Measurements from ENCODE around the gene MRC2.
A peak's percentile ranks its signal among the peaks of the same experiment; 100 is the strongest.

The MRC2 gene

DNA sequence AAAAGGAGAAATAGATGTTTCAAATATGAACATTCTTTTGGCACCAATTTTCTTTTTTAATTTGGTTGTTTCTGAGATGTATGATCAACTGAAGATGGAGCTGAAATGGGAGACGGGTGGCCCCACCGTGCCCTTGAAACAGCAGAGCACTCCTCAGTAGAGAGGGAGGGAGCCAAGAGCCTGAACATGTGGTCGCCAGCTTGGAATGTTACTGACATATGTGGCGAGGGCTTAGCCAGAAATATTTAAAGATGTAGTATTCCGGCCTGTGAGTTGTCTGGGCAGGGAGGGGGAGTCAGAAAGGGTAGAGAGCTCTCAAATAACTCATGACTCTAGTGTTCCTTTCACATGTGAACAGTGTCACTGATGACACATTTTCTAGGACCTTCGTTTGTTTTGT is 13.3 kb upstream of the MRC2 start:
- DNase-seq (ENCODE audit: low read depth), result peak; percentile 83

DNA sequence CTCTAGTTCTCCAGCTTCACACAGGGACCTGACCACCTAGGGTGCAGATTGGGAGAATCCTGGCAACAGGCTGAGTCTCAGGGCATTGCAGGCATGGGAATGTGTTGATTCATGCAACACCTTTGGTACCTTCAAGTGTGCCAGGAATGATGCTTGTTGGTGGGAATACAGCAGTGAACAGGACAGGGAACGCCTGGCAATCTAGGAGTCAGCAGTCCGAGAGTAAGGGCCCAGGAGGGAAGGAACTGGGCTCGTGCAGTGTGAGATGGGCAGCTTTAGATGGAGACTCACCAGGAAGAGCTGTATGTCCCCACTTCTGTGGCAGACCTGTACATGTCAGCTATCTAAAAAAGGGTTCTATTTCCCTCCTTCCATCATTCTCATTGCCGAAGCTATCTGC is 12.0 kb upstream of the MRC2 start:
- DNase-seq (ENCODE audit: low read depth), result no peak

DNA sequence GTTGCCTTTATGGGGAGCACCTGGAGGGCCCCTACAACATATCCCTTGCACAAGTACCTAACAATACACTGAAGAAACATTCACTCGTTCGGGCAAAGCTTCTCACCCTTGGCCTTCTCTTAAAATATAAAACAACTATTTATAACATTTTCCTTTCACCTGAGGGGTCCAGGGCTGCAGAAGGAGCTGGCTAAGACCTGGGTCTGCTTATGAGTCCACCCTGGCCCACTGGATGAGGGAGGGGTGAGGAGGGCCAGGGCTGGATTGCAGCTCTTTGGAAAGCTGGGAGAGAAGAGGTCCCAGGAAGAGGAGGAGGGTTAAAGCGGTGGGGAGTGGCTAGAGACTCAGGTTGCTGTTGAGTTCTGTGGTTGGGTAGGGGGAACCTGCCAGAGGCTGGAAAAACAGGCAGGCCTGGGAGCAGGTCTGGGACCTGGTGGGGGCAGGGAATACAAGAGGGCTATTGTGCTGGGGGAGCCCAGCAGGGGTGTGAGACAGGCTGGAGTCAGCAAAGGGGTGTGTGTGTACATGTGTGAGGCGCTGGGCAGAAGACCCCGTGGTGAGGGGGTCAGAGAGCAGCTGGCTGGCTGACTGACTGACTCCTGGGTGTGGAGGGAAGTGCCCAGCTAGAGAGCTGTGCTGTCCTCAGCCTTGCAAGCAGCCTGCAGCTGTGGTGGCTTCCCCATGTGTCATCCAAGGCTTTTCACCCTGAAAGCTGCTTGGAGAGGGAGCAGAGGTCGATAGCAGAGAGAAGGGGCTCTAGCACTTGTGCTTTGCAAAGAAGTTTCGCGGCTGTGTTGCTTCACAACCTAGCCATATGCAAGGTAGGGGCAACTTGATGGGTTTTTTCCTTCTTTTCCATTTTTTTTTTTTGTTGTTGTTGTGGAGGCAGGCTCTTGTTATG is 10.2 kb upstream of the MRC2 start:
- no peak for DNase-seq (ENCODE audit: low read depth)

DNA sequence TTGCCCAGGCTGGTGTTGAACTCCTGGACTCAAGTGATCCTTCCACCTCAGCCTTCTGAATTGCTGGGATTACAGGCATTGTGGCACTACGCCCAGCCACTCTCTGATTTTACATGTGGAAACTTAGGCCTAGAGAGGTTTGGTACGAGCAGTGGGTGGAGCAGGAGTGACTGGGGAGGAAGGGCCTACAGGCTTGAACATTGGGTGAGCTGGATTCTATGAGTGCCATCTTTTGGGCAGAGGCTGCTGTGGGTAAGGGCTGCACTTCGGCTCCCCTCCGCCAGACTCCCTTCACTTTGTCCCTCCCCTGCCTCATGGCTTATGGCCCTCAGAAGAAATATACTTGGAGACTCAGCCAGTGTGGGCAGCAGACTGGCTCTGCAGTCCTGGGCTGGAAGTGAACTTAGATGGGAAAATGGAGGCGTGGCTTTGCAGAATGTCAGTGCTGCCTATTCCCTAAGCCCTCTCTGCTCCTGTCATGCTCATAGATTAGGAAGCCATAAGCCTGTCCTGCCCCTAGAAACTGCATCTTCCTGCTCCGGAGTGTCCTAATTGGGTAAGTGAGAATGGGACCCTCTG is 9.5 kb upstream of the MRC2 start:
- DNase-seq (ENCODE audit: low read depth), result no peak

DNA sequence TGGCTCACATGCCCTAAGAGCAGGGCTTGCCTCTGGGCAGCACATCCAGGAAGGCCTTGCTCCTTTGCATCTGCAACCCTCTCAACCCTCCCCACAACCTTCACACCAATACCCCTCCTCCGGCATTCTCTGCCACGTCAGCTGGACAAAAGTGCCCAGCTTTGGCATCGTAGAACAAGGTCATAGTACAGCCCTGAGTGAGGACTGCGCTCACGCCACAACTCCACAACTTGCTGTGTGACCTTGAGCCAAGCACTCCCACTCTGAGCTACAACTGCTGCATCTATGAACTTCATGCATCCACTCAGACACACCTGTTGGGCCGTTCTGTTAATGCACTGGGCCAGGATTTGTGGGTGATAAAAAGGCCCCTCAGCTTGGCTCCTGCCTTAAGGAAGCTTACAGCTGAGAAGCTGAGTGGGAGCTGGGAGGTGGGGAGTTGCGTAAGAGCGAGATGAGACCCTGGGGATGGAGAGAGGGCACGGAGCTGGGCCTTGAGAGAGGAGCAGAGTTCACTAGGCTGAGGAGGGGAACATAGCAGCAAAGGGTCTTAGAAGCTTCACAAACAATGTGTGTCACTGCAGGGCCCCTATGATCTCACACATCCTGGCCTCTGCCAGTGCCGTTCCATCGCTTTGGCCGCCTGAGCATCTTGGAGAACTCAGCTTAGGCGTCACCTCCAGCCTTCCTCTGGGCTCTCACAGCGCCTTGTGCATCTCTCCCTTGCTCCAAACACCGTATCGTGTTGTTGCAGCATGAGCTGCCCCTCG is 8.6 kb upstream of the MRC2 start:
- DNase-seq (ENCODE audit: low read depth), result no peak

DNA sequence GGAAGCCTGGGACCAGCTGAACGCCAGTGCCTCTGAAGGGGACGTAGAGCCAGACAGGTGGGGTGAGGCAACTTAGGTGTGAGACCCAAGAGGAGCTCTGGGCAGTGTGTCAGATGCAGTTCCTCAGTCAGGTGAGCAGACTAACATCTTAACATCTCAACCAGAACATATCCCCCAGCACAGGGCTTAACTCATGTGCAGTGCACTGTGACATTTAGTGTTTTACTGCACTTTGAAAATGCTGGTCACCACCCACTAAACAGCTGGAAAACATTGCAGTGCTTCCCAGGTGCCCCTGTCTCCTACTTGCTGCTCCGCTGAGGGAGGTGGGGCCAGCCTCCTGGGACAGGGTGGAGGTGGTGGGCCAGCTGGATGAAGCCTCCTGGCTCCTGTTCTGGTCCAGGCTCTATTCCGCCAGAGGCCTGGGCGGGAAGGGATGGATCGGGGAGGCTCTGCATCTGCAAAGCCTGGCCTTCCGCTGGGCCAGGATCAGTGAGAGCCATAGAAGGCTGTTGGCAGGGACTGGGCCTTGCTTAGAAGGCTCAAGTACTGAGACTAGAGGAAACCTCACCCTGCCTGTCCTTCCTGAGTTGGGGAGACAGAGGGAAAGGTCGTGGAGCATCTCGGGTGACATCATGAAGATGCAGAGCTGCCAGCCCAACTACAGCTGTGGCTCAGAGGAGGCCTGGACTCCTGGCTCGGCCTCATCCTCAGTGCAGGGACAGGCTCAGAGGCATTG is 7.9 kb upstream of the MRC2 start:
- DNase-seq (ENCODE audit: low read depth), result no peak

DNA sequence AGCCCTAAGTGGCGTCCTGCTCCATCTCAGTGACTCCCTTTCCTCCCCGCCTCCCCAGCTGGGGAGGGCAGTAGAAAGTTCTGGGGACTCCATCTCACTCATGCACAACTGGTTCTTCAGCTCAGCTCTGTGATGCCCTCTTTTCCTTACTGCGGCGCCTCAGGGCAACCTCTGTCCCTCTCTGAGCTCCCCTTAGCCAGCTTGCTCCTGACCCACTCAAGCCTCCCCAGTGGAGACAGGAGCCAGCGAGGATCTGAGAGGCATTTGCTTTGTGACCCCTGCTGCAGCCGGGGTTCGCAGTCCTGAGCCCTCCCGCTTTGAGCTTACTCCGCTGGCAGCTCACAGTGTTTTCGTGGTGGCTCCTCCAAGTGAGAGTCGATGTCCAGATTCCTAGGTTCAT is 6.2 kb upstream of the MRC2 start:
- no peak for DNase-seq (ENCODE audit: low read depth)

DNA sequence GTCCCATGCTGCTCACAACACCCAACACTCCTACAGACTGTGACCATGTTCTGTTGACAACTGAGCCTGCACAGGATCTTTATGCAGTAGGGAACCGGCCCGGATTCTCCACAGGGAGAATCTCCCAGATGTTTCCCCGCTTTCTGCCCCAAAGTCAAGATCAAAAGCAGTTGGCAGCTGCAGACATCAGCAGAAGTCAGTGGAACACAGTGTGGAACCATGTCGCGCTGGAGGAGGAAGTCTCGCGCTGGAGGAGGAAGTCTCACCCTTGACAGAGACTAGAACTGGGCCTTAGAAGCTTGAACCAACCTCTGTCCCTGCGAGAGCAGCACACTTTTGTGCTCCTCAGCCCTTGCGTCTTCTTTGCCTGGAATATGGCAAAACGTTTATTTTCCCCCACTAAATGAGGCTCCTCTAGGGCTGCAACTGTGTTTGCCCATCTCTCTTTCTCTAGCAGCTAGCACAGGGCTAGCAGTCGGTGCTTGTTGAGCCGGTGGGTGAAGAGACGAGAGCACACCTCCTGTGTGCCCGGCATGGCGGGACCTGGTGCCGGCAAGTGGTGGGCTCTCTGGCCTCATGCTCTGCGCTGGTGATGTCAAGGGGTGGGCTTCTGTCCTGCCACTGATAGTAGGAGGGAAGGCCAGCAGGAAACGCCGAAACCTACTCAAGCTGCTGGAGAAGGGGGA is 2.1 kb upstream of the MRC2 start:
- DNase-seq (ENCODE audit: low read depth), result no peak

DNA sequence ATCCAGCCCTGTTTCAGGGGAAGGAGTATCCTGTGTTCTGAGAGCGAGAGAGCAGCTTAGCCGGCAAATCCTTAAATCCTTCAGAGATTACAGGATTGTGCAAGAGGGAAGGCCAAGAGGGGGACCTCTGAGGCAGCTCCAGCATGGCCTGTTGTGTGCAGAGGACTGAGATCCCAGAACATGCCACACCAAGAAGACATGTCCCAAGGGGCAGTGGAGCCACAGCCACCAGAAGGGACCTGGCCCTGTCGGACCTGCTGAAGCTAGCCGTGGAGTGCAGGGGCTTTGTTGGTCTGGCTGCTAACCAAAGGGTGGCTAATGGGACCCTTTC is 1.6 kb upstream of the MRC2 start:
- DNase-seq (ENCODE audit: low read depth), result no peak

DNA sequence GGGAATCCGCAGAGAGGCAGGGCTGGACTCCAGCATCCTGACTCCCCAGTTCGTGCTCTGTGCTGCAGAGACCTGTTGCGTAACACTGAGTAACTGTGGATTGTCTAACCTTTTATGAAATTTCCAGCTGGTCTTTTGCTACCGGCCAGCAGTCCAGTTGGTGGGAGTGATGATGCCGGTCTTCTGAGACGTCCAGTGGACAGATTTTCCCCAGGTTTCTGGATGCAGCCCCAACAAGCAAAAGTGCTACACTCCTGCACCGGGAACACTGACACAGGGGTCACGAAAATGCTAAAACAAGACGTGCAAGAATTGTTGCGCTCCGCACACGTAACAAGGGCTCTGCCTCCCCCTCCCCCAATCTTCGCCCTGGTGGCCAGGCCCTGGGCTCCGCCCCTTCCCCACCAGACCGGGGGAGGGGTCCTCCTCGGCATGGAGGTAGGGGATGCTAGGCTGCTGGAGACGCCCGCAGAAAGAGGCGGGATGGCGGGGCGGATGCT is 701 bp upstream of the MRC2 start:
- DNase-seq (ENCODE audit: low read depth), result peak; percentile 60

DNA sequence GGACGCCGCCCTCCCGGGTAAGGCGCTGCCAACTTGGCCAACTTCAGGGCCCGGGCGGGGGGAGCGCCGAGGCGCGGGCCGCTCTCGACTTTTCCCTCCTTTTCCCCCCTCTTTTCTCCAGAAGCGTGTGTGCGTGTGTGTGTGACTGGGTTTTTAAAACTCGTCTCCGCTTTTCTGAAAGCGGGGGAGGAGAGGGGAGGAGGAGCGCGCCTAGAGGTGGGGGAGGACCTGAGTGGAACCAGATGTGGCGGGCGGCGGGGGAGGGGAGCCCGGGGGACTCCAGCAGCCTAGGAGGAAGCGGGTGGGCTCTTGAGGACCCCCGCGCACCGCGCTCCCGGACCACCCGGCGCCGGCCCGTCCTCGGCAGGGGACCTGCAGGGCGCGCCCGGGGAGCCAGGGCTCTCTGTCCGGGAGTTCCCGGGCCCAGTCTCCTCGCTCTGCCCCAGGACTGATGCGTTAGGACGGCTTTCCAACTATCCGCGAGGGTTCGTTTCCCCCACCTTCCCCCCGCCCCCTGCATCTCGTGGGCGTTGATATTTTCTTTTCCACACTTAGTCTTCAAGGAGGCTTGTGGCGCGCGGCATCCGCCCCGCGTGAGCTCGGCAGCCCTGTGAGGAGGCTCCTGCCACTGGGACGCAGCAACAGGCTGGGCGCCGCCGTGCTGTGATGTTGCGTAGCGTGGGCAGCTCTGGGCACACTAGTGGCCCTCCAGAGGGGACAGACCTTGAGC is 599 bp downstream of the MRC2 start:
- no peak for DNase-seq (ENCODE audit: low read depth)

DNA sequence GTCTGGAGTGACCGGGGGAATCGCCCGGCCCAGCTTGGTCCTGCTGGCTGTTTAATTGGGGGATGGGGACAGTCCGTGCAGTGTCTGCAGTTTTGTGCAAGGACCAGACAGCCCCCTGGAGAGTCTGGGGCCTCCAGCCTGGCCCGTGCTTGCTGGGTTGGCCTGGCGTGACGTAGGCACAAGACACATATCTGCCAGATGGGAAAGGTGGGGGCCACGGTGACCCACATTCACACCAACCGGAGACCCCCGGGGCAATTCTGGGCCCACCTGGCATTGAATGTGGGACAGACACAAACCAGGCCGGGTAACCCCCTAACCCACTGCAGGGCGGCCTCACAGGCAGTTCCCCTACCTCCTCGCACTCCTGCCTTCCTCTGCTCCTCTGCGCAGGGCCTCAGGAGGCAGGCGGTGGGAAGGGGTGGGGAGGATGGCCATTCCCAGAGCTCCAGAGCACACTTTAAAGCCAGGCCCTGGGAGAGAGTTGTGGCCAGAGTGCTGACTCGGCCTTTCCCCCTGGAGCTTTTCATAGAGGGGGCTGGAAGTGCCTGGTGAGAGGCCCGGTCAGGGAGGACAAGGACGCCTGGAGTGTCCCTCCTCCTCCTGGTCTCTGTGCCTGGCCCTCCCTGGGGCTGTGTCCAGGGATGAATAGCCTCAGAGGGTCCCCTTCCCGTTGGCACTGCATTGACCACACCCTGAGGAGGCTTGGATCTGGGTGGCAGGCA is 1.5 kb downstream of the MRC2 start:
- no peak for DNase-seq (ENCODE audit: low read depth)

DNA sequence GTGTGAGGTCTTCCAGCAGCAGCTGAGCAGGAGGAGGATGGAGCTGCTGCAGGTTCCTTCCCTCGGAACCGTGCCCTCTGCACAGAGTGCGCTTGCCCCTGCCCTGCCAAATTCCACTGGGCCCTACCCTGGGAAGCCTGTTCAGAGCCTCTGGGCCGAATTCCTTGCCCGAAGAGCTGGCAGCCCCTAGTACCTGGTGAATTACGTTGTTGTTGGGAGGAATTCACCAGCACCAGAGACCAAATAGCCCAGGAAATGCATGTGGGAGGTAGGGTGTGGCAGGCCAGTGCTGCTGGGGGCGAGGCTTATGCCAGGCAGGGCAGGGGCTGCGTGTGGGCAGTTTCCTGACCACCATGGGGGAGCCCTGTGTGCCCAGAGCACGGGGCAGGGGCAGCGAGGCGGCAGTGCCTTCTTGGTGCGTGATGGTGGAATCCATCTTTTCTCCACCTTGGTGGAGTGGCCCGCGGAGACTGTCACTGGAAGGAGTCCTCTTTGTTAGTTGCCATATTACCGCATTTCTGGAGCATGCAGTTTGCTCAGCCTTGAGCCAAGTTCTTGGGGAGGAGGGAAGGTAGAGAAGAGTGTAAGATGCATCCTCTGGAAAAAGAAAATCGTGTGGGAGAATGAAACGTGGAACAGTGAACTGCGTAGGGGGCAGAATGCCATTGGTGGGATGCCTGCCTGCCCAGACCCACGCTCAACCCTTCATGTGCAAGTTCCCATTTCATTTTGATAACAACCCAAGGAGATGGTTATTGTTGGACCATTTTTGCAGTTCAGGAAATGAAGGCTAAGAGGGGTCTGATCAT is 2.3 kb downstream of the MRC2 start:
- DNase-seq (ENCODE audit: low read depth), result no peak

DNA sequence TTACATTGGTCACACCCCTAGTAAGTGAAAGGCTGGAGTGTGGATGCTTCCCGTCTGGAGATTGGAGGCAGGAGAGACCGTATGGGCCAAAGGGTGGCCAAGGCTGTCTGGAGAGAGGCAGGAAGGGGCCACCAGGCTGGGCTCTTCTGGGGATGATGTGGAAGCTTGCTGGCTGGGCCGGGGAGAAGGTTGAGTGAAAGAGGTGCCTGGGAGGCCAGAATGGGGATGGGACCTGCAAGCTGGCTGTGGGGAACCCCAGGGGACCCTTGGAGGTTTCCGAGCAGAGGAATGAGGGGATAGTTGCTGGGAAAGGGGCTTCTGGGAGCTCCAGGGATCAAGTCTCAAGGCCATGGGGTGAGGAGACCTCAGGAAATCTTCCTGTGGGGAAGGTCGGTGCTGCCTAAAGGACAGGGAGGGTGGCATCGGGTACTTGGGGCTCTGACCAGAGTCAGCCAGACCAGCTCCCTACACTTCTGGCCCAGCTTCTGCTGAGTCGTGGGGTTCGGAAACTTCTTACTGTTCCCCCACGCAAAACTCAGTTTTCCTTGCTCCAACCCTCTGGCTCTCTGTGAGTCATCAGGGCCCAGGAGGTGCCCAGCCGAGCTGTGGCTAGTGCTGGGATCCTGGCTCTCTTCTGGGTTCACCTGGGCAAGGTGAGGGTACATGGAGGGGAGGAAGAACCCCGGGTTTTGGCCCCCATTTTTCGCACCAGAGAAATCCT is 3.1 kb downstream of the MRC2 start:
- DNase-seq (ENCODE audit: low read depth), result no peak

DNA sequence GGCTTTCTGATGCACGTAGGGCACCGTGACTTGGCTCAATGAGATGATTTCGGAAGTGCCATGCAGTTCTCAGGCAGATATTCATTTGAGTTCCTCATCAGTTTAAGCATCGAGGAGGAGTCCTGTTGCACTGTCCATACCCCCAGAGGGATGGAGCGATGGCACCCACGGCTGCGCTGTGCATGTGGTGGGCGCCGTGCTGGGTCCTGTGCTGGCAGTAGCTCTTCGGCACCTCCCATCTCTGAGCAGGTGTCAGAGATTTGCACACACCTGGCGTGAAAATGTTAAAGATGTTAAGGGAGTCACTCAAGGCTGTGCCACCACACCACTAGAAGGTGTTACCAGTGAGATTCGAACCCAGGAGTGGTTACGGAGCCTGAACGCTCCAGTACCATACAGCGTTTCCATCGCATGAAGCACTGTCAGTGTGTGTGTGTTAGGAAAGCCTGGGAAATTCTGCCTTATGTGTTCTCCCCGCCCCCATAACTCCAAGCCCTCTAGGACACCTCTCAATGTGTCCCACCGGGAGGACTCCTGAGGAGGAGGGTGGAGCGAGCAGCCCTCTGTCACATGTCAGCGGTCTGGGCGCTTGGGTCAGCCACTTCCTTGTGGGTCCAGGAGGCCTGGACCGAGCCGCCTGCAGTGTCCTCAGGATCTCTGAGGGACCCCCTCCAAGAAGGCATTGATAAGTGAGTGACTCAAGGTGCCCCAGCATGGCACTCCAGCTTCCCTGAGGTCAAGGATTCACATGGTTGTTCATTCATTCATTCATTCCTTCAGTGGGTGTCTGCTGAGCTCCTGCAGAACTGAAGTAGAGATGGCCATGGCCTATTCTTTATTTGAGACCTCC is 3.8 kb downstream of the MRC2 start:
- DNase-seq (ENCODE audit: low read depth), result no peak

DNA sequence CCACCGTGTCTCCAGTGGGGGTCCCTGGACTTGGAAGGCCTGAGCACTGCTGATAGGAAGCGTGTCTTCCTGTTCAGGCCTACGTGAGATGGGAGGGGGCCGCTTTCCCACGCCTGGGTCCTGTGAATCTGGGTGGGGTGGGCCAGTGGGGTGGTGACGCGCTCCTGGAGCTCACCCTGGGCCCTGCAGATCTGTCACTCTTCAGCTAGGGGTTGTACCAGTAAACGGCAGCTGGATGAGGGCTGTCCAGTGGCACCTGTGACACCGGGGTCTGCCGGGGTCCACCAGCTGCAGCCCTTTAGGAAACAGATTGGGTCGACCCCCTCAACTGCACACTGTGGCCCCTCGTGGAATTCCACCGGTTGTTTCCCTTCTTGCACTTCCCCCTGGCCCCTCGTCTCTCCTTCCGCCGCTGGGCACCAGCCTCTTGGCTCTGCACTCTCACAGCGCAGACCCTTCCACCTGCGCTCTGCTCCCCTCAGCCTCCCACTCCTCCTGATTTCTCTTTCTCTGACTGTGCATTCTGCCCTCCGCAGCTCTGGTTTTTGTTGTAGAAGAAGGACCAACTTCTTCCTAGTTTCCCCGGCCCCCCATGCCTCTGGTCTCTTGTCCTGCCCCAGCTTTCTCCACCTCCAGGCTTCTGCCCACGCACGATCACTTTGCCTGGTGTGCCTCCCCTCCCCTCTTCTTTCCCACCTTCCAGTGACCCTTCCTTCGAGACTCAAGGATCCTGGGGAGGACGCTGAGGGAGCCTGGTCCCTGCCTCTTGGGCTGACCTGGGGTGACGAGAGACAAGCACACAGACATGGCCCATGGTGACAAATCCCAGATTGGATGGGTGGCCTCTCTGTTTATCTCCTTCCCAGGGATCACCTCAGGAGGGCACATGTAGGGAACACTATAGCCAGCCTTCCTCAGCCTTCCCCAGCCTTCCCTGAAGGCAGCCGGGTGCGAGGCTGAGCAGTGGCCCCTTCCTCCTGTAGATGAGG is 4.8 kb downstream of the MRC2 start:
- DNase-seq (ENCODE audit: low read depth), result no peak

DNA sequence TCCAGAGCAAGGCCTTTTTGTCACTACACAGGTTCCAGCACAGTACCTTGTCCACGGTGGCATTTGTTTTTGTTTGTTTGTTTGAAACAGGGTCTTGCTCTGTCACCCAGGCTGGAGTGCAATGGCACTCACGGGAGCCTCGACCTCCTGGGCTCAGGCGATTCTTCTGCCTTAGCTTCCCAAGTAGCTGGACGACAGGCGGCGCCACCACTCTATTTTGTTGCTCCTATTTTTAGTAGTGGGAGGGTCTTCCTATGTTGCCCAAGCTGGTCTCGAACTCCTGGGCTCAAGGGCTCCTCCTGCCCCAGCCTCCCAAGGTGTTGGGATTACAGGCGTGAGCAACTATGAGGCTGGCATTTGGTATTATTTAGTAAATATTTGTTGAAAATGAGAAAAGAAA is 10.3 kb downstream of the MRC2 start:
- DNase-seq (ENCODE audit: low read depth), result no peak

All from non-pigmented ciliary epithelial cell (primary cell).